Measurements from ENCODE around the gene AUTS2. TPM values are rescaled to one million over a fixed set of nuclear protein-coding genes. Genes with fewer than 3 reads are reported as not detected.

The AUTS2 gene
- total and polyA plus RNA-seq, 4 donors, result 4.9 to 24.4 (median 7.0) TPM

GRCh38 chr7:69772718-69773436 is 174.6 kb downstream of the AUTS2 start:
- 85% methylated on average over 9 of the region's 9 CpGs for WGBS

More at GRCh38 chr7:69772718-69773436, 174.6 kb downstream of the AUTS2 start:
- Histone ChIP-seq H3K4me1 (ENCODE audit: control insufficient read depth in 4 of 4, insufficient read depth in 4 of 4, low read length in 3 of 4) (no peaks in the 10 kb centered on the region), H3K36me3 (ENCODE audit: control insufficient read depth in 4 of 4, insufficient read depth in 3 of 4, low read depth in 1 of 4, low read length in 3 of 4) (no peaks in the 10 kb centered on the region), H3K27ac (ENCODE audit: low read depth in 1 of 2, low read length in 2 of 2) (no peak overlapping the region), H3K27me3 (ENCODE audit: control insufficient read depth in 4 of 4, insufficient read depth in 4 of 4, low read length in 3 of 4) (no peaks in the 10 kb centered on the region), H3K9ac (ENCODE audit: low read depth in 1 of 2, low read length in 2 of 2) (no peak overlapping the region), H3K9me3 (ENCODE audit: control insufficient read depth in 4 of 4, low read length in 3 of 4) (no peaks in the 10 kb centered on the region), H3K4me3 (ENCODE audit: low read depth in 1 of 3, low read length in 3 of 3) (no peak overlapping the region)
- no peak for DNase-seq (ENCODE audit: low spot score)
- TF ChIP-seq SP1 (IDR thresholded peaks at IDR 0.05) (no peak), JUND (IDR thresholded peaks at IDR 0.05) (no peak), YY1 (IDR thresholded peaks at IDR 0.05) (no peak), FOXA2 (IDR thresholded peaks at IDR 0.05) (no peak), REST (IDR thresholded peaks at IDR 0.05) (no peak), HNF4A (conservative IDR thresholded peaks at IDR 0.05) (no peak), MAX (IDR thresholded peaks at IDR 0.05) (no peak), ZBTB33 (IDR thresholded peaks at IDR 0.05) (no peak), EGR1 (IDR thresholded peaks at IDR 0.05; ENCODE audit: low read depth in 2 of 2) (no peak), RXRA (IDR thresholded peaks at IDR 0.05) (no peak), NR2F2 (IDR thresholded peaks at IDR 0.05) (no peak), GABPA (IDR thresholded peaks at IDR 0.05 in 1 of 2, conservative IDR thresholded peaks at IDR 0.05 in 1 of 2) (no peak), ATF3 (IDR thresholded peaks at IDR 0.05) (no peak)
